HG02642 (cell line): Measurements from ENCODE around the gene PRPF8.
"Not testable (repeated sequence)": the region's sequence is repeated elsewhere in the genome, so short reads cannot be mapped to it uniquely, and the experiment has no call there.

Experiments used
- ATAC-seq: cut with Tn5 transposase; IDR thresholded peaks from one replicate; pipeline ENCODE4 v1.9.1; 2021; ENCODE audit warnings: mild to moderate bottlenecking; ENCODE audit not compliant: unreplicated experiment, poor library complexity

PRPF8 gene

DNA sequence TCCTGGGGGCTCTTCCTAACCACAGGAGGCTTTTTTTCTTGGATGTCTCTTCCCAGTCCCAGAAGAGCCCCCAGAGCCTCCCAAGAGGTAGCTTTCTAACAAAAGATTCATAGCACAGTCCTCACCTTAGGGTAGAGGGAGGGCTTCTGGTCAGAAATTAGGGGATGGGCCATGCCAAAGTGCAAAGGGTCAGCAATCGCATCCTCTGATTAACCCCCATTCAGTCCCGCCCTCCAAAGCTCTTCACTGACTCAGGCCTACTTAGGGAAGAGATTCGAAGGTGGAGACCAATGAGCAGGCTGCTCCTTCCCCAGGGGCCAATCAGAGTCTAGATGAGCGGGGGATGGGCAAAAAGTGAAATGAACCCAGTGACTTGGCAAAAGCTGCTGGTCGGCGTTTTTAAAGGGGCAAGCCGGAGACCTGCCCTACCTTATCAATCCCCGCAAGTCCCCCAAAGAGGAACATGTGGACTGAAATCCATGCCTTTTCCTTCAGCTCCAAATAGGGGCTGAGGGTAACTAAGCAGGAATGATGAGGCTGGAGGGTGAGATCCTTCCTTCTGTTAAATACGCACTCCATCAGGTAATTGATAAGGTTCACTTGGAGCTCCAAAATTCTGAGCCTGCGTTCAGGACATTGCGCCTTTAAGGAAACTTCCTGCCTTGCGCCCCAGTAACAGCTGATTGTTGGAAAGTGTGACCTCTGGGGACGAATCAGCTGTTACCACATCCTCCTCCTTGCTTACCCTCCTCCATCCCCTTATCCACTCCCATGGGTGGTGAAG is 32.4 kb upstream of the PRPF8 start:
- peak; percentile 43 for ATAC-seq

DNA sequence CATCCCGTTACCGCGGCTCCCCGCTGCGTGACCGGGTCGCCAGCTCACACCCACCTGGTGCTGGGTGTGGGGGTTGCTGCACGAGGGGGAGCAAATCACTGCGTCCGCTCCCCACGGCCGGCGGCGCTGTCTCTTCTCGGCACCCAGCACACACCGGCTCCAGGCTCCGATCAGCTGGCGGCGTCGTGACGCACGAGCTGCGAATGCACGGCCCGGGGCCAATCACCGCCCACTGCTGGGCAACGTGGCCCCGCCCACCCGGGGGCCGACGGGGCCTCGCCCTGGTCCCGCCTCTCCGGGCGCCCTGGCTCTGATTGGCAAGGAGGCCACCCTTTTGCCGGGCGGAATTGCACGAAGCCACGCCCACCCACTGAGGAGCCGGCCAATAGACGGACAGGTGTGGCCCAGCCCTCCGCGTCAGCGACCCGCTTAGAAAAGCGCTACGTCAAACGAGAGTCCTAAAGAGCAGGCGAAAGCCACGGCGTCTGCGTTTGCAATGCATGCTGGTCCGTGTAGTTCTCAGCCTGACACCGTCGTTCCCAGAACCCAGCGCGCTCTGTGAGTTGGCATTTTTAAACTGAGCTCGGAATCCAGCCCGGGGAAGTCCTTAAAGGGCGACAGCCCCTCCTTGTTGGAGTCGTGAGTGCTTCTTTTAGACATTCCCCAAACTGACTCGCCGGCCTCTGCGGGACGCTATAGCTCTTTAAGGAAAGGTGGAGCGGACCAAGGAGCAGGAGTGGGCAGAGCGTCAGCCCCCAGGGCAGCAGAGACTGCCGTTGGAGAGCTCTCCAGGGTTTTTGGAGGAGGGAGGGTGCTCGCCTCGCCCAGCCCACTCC is 31.6 kb upstream of the PRPF8 start:
- ATAC-seq = peak; percentile 81

DNA sequence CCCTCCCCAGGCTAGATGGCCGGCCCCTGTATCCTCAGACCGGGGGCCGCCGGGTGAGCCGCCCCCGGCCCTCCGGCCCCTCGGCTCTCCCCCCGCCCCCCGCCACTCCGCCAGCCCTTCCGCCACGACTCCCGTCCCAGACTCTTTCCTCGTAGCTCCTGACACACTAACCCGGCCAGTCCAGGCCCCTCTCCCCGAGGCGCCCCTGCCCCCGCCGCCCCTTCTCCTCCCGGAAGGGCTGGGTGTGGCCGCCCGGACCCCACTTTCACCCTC is 31.1 kb upstream of the PRPF8 start:
- ATAC-seq = no peak

DNA sequence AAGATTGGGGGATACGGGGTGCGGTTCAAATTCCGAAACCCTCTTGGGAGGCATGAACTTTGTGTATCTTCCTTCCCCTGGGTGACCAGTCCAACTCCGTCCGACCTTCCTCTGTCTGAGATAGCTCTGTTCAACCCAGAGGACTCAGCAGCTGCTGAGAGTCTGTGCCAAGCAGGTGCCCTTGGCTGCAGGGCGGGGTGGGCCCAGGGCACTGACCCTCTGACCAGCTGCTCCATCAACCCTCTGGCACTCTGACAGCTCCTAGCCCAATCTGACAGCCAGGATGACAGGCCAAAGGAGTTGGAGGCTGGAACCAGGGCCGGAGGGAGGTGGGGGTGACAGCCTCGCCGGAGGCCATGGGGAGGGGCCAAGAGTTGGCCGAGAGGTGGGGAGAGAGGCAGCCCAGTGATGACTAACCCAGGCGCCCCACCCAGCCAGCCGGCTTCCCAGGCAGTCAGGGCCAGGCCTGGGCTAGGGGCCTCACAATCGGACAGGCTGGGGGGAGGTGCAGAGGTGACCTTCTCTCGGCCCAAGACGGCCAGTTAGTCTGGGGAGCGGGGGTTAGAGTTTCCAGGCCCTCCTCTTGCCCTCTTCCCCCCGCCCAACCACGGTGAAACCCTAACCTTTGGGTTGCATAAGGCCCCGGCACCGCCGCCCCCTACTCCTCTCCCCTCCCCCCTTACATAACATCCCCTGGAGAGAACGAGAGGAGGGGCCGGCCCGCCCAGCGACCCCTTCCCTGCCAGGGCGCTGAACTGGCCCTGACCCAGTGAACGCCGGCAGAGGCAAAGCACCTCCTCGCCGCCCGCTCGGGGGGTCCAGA is 30.5 kb upstream of the PRPF8 start:
- ATAC-seq = no peak

DNA sequence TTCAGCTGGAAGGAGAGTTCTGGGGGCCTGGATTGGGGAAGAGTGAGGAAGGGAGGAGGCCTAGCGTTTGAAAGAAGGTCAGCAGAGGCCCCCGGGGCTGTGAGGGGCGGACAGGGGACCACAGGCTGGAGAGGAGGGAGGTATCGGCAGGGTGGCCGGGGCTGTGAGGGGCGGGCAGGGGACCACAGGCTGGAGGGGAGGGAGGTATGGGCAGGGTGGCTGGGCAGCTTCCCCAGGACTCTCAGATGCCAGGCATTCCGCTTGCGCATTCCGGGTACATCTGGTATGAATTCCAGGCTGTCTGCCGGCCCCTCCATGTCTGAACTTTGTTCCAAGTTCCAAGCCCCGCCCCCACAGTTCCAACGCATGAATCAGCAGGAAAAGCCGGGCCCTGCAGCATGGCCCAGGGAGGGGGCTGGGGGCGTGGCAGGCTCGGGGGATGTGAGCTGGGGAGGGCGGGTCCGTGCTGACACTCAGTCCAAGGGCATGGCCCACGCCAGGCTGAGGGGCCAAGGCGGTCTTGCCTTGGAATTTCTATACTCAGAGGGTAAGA is 29.8 kb upstream of the PRPF8 start:
- no peak for ATAC-seq

DNA sequence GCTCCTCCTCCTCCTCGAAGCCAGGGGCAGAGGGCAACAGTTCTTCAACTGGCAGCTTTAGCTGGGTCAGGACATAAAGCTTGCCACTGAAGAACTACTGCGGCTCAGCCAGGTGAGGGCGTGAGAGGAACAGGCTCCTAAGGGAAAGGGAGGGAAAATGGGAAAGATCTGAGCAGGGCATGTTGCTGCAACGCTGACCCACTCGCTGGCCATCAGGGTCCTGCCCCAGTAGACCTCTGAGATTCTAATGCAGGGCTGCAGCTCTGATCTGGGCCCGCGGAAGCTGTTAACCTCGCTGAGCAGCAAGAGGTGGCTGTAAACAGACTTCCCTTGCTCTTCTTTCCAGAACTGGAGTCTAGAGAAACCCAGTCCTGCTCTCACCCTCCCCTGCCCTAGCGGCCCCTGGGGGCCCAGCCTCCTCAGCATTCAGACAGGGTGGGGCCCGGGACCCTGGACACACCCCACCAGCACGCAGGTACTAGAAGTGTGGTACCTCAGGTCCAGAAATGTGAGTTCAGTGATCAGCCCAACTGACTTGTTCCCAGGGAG is 29.3 kb upstream of the PRPF8 start:
- ATAC-seq = no peak

DNA sequence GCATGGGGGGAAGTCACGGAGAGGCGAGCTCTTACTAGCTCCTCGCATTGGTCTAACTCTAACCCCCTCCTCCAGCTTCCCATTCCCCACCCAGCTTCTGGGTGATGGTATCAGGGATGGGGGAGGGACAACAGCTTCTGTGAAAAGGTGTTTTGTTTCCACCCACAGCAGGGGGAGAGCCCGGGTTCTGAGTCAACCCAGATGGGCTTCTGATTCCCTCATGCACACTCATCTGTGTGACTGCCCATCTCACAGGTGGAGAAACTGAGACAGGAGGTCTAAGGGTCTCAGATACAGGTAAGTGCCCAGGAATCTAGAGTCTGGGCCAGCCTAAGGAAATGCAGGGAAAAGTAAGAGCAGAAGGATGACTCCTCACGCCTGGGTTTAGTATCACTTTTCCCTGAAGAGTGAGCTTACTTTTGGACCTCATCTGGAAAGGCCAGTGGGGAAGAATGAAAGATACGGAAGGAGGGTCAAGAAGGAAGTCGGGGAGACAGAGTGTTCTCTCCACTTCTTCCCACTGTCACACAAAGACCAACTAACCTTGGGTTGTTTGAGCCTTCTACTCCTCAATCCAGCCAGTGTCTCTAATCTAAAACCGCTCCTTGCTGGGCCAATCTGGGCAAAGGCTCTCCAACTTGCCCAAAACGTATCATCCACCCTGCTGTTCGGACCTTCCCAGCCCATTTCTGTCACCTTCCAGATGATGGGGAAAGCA is 28.7 kb upstream of the PRPF8 start:
- no peak for ATAC-seq

DNA sequence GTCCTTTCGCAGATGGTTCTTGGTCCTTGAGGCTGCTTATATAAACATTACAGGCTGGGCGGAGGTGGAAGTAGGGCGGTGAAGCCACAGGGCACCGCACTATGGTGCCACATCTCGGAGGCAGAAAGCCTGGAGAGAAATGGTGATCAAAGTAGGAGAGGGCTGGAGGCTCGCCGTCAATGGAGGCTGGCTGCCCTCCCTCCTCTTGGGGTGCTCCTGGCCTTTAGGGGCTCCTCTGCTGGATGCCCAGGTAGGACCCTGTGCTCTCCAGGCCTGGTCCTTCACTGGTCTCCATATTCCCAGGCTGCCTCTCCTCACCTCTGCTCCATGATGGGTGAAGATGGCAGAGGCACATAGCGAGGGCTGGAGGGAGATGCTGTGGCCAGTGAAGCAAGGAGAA is 27.6 kb upstream of the PRPF8 start:
- ATAC-seq = no peak

DNA sequence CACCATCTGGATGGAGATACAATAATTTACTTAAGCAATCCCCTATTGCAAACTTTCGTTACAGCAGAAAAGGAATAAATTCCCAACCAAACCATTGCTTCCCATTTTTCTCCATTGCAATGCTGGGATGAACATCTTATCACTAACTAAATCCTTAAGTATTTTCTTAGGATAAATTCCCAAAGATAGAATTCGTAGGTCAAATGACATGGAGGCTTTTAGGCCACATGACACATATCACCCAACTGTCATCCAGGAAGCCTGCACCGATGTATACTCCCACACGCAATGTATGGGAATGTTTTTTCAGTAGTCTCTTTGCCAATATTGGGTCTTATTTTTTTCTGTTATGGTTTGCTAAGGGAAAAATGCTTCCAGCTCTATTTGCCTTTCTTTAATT is 27.1 kb upstream of the PRPF8 start:
- no peak for ATAC-seq

DNA sequence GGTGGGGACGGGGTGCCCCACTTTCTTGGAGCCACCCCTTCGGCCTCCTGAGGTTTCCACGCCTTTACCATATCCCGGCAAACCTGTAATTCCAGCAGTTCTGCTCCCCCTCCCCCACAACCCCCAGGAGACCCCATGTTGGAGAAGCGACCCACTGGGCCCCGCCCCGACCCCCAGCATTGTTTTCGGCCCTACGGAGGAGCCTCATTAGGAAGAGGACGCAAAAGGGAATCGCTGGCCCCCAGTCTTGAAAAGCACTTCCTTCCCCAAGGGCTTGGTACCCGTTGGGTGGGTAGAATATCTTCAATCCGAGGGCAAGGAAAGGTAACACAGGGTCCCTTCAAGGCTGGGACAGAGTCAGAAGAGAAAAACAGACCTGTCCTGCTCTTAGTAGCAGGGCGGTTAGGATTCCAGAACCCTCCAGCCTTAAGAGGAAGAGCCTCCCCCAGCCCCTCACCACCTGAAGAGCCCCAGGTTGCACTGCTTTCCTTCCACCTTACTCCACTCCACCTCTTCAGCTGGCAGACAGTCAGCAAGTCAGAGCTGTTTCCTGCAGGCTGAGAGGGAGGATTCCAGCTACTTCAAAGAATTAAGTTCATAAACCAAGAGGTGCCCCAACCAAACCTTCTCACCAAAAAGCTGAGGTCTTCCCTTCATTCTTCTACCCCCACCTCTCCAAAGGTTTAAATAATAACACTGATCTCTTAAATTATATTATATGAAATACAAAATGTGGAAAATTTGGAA is 26.3 kb upstream of the PRPF8 start:
- ATAC-seq = no peak

DNA sequence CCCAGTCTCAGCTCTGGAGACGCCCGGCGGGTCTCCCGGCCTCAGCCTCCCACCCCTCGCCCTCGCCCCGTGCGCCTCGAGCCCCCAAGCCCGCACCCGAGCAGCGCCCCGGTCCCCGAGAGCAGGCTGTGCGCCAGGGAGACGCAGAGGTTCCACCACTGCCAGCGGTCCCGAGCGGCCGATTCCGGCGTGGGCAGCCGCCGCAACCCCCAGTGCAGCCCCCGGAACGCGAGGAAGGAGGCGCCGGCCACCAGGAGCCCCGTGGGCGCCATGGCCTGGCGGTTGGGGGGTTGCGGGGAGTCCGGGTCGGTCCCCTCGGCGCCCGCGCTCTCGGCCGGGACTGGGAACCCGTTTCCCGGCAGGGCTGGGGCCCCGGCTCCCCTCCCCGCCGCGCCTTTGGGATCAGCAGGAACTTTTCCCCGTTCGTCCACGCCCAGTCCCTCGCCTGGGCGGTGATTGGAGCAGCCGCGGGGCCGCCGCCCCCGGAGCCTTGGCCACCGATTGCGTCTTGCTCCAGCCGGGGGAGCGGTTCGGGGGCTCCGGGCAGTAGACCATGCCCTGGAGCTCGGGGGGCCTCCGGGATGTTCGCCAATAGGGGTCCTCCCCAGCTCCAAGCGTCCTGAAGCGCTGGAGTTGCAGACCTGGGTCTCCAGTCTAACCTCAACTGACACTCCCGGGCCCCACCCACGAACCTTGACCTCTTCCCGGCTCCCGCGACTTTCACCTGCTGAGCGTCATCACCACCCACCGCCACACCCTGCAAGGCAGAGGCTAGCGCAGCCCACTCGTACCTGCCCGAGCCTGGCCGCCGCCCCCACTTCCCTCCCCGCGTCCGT is 25.5 kb upstream of the PRPF8 start, which contains the start of gene TLCD2:
TSS of gene TLCD2 (minus strand) at position 407 of the 836 bp plus-strand sequence. CDS start at position 272, 135 bp downstream.
- ATAC-seq = no peak

DNA sequence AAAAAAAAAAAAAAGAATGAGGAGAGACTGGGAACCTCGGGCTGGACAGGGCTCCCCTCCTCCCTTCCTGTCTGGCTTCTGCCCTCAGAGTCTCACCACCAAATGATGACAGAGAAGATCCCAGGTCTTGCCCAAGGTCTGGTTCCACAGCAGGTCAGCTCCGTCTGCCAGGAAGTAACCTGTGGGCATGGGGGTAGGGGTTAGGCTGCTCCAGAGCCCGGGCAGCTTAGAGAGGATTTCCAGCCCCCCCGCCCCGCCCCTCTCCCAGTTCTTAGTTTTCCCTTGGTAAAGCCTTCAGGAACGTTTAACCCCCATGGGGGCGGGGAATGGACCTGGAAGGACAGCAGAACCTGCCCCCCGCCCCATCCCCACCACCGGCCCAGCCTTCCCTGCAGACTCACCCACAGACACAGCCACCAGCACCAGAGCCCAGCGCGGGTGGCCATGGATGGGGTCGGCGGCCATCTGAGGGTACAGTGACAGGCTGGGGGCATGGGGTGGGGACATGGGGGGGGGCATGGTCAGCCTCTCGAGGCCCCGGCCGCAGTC is 24.8 kb upstream of the PRPF8 start:
- ATAC-seq = no peak

DNA sequence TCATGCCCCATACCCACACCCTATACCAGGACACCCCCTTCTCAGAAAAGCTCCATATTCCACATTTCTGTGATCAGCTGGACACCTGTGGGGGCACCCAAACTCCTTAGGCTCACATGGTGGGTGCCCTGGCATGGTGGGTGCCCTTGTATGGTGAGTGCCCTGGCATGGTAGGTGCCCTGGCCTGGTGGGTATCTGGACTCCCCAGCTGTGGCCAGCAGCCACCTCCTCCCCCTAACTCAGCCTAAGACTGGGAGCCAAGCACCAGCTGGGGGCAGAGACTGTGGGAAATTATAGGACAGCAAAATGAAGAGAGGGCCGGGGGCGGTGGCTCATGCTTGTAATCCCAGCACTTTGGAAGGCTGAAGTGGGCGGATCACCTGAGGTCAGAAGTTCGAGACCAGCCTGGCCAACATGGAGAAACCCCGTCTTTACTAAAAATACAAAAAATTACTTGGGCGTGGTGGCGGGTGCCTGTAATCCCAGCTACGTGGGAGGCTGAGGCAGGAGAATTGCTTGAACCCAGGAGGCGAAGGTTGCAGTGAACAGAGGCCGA is 24.2 kb upstream of the PRPF8 start:
- not testable (repeated sequence) for ATAC-seq

DNA sequence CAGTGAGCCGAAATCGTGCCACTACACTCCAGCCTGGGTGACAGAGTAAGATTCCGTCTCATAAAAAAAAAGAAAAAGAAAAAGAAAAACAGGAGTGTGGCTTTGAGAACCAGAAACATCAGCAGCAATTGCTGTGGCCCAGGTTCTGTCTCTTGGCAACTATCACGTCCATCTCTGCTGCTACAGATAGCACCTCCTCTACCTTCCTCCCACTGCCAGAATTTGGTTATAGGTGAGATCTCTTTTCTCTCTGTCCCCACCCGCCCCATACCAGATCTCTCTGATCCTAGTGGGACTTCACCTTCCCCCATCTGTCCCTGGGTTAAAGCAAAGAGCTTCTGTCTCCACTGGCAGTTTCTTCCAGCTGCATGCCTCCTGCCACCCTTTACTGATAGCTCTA is 22.4 kb upstream of the PRPF8 start:
- no peak for ATAC-seq

DNA sequence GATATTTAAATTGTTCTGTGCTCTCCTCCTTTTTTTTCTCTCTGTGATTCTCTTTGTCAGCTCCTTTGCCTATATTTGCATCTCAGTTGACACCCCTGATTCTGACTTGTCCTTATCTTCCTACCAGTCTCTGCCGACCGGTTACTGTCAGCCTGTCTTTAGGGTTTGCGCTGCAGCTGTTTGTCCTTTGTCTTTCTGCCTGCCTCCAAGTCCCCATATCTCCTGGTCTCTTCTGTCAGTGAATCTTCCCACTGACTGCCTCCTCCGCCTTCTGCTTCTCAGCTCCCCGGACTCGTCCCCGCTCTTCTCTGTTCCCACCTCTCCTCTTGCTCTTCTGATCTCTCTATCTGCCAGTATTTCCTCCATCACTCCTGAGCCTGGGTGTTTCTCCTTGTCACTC is 20.3 kb upstream of the PRPF8 start:
- ATAC-seq = no peak

DNA sequence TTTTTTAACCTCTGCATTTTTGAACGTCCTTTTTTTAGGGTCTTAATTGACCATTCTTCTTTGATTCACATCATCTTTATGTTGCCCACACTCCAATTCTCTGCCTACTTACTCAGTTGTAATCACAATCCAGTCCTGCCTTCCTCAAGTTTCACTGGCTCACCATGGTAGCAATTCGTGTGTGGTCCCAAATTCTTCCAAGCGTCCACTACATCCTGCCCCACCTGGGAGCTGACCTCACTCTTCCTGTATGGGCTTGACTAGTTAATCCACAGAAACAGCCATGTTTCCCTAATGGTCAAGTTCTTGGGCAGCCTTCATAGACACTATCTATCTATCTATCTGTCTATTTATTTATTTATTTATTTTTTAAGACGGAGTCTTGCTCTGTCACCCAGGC is 18.4 kb upstream of the PRPF8 start:
- ATAC-seq = no peak

DNA sequence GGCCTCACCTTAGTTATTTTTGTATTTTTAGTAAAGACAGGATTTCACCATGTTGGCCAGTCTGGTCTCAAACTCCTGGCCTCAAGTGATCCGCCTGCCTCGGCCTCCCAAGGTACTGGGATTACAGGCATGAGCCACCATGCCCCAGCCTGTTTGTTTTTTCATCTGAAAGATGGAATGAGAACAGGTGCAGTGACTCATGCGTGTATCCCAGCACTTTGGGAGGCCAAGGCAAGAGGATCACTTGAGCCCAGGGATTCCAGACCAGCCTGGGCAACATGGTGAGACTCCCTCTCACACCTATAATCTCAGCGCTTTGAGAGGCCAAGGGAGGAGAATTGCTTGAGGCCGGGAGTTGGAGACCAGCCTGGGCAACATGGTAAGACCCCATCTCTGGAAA is 15.2 kb upstream of the PRPF8 start:
- ATAC-seq = not testable (repeated sequence)

DNA sequence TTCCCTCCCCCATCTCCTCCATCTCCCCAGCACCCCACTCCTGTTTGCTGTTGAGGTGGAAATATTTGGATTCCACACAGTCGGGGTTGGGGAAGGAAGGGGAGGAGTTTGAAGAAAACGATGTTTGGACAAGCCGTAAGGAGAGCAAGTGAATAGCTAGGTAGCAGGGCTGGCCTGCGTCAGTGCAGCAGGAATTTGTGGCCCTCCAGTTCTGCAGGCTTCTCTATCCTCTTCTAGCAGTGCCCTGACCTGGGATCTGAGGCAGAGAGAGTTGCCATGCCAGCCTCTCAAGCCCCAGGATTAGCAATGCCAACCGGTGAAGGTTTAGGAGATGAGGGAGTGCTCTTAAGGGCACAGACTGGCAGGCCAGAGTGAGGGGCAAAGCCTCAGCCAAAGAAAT is 13.0 kb upstream of the PRPF8 start:
- no peak for ATAC-seq
